ENCODE measurements around the gene PDE3B. TPM values are rescaled to one million over a fixed set of nuclear protein-coding genes. Genes with fewer than 3 reads are reported as not detected.

The PDE3B gene
- total and polyA plus RNA-seq, 12 donors: 0.42 to 4.2 (median 1.9) TPM

DNA sequence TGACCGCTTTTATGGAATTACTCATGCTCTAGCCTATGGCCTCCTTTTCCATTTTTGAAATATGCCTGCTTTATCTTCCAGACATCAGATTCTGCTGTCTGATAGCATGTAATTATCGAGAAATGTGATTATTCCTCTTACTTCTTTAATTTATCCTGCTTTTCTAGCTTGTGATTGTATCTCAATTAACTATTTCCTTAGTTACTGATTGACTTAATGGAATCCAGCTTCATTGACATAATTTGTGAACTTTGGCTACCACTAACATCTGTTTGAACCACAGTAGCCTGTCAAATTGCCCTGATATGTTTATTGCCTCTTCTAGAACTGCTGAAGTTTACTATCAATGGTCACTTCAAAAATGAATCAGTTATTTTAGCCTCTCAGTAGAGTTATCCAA, 25.5 kb upstream of the PDE3B start:
- intact Hi-C loops (cut with DNase I): no loop called here
- no peak overlapping the region for H3K27ac ChIP-seq

DNA sequence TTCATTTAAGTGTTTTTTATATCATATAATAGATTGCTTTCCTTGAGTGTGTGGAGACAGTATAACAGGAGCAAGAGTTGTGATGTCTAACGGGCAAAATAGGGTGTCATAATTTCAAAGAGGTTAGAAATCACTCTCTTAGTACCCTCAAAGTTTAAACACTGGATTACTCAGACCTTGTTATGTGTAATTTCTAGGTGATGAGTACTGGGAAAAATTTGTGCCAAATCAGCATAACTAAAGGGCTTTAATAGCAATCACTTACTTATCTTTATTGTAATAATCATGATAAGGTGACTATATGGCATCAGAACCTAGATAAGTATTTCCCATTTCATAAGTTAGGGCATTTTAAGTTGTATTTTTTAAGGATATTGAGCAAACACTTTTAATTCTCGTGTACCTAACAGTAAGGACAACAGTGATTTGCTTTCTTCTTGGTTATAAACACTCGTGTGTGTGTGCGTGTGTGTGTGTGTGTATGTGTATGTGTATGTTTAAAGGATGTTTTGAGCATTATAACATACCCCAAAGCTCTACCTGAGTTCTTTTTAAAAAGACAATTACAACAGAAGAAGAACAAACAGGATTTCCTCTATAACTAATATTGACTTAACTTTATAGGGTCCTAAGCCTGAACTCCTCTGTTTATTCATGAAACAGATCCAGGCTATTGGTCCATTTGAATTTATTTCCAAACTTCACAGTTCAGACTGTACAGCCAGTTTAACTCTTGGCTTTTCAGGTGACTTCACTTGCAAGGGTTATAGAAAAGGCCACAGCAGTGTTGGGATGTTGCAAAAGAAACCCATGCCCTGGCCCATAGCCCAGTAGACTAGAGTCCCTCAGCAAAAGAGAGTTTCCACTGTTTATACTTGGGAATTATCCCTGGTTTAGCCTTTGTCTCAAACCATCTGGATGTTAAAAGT, 23.7 kb upstream of the PDE3B start:
- intact Hi-C loops (cut with DNase I): no loop called here
- WGBS, 4 donors: 64 to 73% (median 69%) methylated on average over 4 of the region's 4 CpGs

More for the DNA sequence above, 25.5 kb upstream of the PDE3B start:
- 76 to 85% (median 80%) methylated on average over 2 of the region's 2 CpGs for WGBS, 4 donors
- Histone ChIP-seq H3K4me3 (no peak overlapping the region), H3K4me1 (replicated peaks in 1 of 2) (no peaks in the 10 kb centered on the region), H3K27me3 (no peaks in the 10 kb centered on the region), H3K36me3 (replicated peaks in 1 of 2) (no peaks in the 10 kb centered on the region), H3K9me3 (replicated peaks in 1 of 3) (no peaks in the 10 kb centered on the region)
- DNase-seq: no peak
- TF ChIP-seq, protein P1, sequence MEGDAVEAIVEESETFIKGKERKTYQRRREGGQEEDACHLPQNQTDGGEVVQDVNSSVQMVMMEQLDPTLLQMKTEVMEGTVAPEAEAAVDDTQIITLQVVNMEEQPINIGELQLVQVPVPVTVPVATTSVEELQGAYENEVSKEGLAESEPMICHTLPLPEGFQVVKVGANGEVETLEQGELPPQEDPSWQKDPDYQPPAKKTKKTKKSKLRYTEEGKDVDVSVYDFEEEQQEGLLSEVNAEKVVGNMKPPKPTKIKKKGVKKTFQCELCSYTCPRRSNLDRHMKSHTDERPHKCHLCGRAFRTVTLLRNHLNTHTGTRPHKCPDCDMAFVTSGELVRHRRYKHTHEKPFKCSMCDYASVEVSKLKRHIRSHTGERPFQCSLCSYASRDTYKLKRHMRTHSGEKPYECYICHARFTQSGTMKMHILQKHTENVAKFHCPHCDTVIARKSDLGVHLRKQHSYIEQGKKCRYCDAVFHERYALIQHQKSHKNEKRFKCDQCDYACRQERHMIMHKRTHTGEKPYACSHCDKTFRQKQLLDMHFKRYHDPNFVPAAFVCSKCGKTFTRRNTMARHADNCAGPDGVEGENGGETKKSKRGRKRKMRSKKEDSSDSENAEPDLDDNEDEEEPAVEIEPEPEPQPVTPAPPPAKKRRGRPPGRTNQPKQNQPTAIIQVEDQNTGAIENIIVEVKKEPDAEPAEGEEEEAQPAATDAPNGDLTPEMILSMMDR (IDR thresholded peaks at IDR 0.05): no peak
- TF ChIP-seq POLR2A (IDR thresholded peaks at IDR 0.05): no peak

DNA sequence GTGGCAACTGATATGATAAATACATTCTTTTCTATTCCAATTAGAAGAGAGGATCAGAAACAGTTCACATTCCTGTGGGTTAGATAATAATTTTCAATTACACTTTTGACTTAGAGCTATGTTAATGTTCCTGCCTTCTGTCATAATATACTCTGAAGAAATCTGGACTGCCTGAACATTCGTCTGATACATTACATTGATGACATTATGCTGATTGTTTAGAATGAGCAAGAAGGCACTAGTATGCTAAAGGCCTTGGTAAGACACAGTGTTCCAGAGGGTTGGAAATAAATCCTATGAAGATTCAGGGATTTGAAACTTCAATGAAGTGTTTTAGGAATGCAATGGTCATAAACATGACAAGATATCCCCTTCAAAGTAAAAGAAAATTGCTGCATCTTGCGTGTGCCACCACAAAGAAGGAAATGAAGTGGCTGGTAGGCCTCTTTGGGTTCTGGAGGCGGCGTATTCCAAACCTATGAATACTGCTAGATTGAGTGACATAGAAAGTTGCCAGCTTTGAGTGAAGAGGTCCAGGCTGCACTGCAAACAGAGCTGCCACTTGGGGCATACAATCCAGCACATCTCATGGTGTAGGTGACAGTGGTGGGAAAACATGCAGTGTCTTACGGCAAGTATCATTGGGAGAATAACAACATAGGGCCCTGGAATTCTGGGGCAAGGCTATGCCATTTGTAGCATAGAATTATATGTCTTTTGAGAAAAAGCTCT, 21.2 kb upstream of the PDE3B start:
- Histone ChIP-seq H3K36me3 (replicated peaks in 1 of 2) (no peaks in the 10 kb centered on the region), H3K4me3 (no peak overlapping the region), H3K9me3 (replicated peaks in 1 of 3) (no peaks in the 10 kb centered on the region), H3K27ac (no peak overlapping the region), H3K27me3 (no peaks in the 10 kb centered on the region), H3K4me1 (replicated peaks in 1 of 2) (no peaks in the 10 kb centered on the region)
- whole genome bisulfite sequencing, 4 donors: 78 to 82% (median 80%) methylated on average over 5 of the region's 5 CpGs
- DNase-seq: no peak
- no peak for TF ChIP-seq POLR2A (IDR thresholded peaks at IDR 0.05)
- TF ChIP-seq, protein P1 (IDR thresholded peaks at IDR 0.05): no peak
- intact Hi-C loops (cut with DNase I): no loop called here

More for the DNA sequence above, 23.7 kb upstream of the PDE3B start:
- H3K27me3 ChIP-seq: no peaks in the 10 kb centered on the region
- no peak overlapping the region for H3K4me3 ChIP-seq
- H3K36me3 ChIP-seq (replicated peaks in 1 of 2): no peaks in the 10 kb centered on the region
- H3K9me3 ChIP-seq (replicated peaks in 1 of 3): no peaks in the 10 kb centered on the region
- H3K4me1 ChIP-seq (replicated peaks in 1 of 2): no peaks in the 10 kb centered on the region
- H3K27ac ChIP-seq: no peak overlapping the region
- DNase-seq: no peak
- TF ChIP-seq, protein P1 (IDR thresholded peaks at IDR 0.05): no peak
- TF ChIP-seq POLR2A (IDR thresholded peaks at IDR 0.05): no peak

DNA sequence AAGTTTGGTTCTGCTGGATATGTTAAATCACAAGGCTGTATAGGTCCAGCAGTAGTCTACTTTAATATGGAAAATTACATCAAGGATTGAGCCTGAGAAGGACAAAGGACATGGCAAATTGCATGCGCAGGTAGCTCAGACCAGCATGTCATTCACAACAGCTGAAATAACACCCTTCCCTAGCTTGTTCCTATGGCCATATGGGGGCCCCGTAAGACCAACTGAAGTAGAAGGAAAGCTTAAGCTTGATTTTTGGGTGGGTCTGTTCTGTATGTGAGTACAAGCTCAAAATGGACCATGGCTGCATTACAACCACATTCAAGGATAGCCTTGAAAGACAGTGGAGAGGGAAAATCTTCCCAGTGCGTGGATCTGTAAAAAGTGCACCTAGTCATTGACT, 20.6 kb upstream of the PDE3B start:
- 87 to 93% (median 90%) methylated on average over 3 of the region's 3 CpGs for WGBS, 4 donors
- no peaks in the 10 kb centered on the region for H3K27me3 ChIP-seq
- DNase-seq: no peak
- intact Hi-C loops (cut with DNase I): no loop called here
- no peaks in the 10 kb centered on the region for H3K36me3 ChIP-seq (replicated peaks in 1 of 2)
- no peak overlapping the region for H3K27ac ChIP-seq
- H3K4me3 ChIP-seq: no peak overlapping the region
- no peak for TF ChIP-seq POLR2A (IDR thresholded peaks at IDR 0.05)
- TF ChIP-seq, protein P1 (IDR thresholded peaks at IDR 0.05): no peak
- H3K4me1 ChIP-seq (replicated peaks in 1 of 2): no peaks in the 10 kb centered on the region
- no peaks in the 10 kb centered on the region for H3K9me3 ChIP-seq (replicated peaks in 1 of 3)

All from adrenal gland (tissue), 12 donors.